HG03378 (cell line): ENCODE data around the gene ATP1B1.

ENCODE experiments used
- ATAC-seq: cut with Tn5 transposase; IDR thresholded peaks from one replicate; pipeline ENCODE4 v1.9.1; 2021; ENCODE audit warnings: mild to moderate bottlenecking, moderate library complexity; ENCODE audit not compliant: unreplicated experiment

The ATP1B1 gene

GRCh38 chr1:169106095-169106920, at the start of gene ATP1B1:
Gene ATP1B1, plus strand, starts transcription at chr1:169106690. Its CDS starts 140 bp downstream, at chr1:169106830.
- ATAC-seq, result peak; percentile 70

DNA sequence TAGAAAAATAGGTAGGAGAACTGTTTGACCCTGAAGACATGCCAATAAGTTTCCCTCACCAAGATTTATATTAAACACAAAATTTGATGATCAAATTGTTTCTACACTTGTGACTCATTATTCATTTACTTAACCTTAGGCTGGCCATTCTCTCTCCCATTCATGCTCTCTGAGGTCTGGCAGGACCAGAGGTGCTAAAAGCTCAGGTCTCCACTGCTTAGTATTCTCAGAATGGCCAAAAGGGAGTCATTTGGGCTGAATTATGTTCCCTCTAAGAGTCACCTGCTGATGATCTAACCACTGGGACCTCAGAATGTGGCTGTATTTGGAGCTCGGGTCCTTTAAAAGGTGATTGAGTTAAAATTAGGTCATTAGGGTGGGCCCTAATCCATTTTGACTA, 47.1 kb upstream of the ATP1B1 start:
- ATAC-seq, result no peak

DNA sequence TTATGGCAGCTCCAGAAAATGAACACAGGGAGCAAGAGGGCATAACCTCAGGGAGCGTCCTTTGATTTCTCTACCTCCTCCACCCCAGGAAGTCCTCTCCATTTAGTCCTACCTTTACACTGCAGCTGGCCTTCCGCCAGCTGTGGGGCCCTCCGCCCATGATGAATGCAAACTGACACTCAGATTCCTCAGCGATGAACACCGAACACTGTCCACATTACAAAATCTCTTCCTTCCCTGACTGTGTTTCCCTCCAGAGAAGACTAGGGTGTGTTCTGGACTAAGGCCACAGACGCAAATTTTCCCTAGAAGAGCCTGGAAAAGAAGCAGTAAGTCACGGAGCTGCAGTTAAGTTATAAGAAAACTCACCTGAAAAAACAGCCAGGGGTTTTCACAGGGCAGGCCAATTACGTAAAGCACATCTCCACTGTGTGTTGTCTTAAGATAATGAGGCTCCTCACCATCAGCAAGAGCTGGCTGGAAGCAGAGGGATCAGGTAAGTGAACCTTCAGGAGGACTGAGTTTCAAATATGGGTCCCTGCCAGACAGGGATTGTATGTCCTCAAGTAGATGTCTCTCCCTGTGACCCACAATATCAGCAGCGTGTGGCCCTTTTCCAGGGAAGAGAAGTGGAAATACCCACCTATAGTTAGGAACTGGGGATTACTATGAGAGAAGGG, 46.3 kb upstream of the ATP1B1 start:
- no peak for ATAC-seq

DNA sequence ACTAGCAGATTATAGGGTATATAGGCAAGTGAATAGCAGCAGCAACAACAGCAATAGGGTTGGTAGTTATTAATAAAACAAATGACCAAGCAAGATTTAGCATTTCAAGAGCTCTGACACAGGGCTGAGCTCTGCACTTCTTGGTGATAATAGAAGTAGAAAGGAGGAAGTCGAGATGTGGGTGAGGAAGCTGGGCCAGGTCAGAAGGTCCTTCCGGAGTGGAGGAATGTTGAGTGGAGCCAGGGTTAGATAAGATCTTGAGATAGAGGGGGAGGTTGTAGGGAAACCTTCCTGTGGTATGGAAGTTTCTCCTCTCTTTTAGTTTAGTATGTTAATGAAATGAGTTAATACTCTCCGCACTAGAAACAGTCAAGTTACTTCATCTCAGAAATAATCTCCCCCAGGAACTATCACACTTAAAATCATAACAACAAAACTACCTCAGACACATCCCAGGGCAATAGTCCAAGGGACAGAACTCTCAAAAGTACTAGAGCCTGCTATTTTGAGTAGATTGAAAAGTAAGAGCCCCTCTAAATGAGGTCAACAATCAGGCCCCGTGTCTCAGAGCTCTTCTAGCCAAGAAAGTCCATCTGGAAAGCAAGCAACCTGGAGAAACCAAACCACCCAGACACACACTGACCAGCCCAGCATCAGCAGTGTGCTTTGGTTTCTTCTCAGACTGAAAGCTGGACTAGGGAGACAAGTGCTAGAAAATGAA, 45.4 kb upstream of the ATP1B1 start:
- ATAC-seq, result no peak

DNA sequence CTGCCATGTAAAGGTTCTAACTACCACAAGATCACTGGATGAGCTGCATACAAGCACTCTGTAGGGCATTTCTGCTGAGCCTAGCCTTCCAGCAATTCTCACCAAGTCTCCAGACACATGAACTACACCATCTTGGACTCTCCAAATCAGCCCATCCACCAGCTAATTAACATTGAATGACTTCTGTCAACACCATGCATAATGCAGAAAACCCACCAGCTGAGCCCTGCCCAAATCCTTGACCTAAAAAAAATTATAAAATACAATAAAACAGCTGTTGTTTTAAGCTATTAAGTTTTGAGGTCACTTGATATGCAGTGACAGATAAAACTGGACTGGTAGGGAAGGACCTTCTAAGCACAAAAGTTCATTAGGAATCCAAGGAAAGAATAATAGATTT, 44.3 kb upstream of the ATP1B1 start:
- ATAC-seq, result no peak

DNA sequence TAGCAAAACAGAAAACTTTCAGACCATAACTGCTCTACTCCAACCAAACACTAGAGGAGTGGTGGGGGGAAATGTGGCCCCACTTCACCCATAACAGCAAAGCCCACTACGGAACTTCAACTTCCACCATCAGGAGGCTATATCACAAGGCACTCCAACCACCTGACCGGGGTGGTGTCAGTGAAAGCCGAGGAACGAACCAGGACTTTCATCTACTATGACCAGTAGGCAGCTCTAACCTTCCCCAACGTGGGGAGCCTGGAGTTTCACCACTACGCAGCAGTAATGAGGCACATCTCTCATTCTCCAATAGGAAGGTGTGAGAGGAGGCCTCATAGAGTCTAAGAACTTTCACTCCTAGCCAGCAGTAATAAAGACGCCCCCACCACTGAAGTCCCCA, 42.4 kb upstream of the ATP1B1 start:
- no peak for ATAC-seq

GRCh38 chr1:169070547-169070946, 35.9 kb upstream of the ATP1B1 start:
- ATAC-seq, result no peak

GRCh38 chr1:169070958-169071357, 35.5 kb upstream of the ATP1B1 start:
- no peak for ATAC-seq

DNA sequence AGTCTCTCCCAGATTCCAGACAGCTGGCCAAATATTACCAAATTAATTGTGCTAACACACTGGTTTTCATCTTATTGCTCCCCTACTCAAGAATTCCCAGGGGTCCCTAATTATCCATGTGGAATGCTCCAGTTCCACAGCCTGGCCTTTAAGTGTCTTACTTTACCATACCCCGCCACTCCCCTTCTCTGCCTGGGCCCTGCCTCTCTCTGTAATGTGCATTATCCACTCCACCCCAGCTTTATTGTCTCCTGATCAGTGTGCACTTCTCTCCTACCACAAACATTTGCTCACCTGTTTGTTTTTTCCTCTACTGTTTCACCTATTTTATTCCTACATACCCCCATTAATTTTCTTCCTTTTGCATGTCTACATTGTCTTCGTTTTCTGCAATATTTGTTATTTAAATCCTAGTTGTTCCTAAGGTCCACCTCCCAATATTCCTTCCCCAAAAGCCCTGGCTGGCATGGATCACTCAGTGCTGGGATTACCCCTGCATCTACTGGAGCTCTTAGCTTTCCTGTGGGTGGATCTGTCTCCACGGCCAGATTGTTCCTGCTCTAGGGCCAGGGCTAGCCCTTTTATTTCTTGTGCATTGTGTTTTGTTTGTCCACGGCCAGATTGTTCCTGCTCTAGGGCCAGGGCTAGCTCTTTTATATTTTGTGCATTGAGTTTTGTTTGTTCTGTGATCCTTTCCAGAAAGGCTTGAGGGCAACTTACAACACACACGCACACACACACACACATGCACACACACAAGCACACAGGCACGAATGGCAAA, 33.4 kb upstream of the ATP1B1 start:
- no peak for ATAC-seq

- no peak for ATAC-seq
Observed at GRCh38 chr1:169078163-169078883, 28.2 kb upstream of the ATP1B1 start.

- ATAC-seq, result no peak
Observed at GRCh38 chr1:169081503-169082123, 24.9 kb upstream of the ATP1B1 start.

GRCh38 chr1:169085911-169086310, 20.6 kb upstream of the ATP1B1 start:
- ATAC-seq, result no peak

DNA sequence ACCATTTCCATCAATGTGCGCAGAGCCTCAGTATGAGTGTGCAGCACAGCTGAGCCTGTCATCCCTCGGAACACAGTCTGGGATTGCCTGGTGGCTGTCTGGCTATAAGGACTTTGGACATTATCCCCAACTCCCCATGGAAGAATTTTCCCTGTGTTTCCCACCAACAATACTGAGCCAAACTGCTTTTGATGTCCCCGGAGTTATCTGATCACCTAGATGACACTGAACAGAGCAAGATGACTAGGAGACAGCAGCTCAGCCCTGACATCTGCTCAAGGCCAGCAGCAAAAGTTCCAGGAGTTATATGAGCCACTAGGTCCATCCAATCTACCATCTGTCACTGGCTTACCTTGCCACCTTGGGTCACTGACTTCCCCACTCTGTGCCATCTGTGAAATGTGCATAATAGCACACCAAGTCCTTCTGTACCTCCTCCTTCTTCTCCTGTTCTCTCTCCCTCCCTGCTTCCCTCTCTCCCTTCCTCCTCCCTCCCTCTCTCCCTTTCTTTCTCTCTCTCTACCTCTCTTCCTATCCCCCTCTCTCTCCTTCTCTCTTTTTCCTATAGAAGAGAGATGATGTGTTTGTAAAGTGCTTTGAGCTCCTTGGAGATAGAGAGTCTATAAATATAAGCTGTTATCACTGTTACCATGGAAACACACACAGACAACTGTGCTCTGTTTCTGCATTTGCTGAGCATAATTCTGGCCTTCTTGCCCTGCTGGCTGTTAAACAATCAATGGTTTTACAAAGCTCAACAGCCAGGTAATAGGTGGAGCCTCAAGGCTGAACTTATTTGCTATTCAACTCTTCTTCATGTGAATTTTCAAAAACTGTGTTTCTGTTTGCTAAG, 19.7 kb upstream of the ATP1B1 start:
- no peak for ATAC-seq

GRCh38 chr1:169087876-169088275, 18.6 kb upstream of the ATP1B1 start:
- ATAC-seq, result no peak

GRCh38 chr1:169089776-169090175, 16.7 kb upstream of the ATP1B1 start:
- no peak for ATAC-seq

DNA sequence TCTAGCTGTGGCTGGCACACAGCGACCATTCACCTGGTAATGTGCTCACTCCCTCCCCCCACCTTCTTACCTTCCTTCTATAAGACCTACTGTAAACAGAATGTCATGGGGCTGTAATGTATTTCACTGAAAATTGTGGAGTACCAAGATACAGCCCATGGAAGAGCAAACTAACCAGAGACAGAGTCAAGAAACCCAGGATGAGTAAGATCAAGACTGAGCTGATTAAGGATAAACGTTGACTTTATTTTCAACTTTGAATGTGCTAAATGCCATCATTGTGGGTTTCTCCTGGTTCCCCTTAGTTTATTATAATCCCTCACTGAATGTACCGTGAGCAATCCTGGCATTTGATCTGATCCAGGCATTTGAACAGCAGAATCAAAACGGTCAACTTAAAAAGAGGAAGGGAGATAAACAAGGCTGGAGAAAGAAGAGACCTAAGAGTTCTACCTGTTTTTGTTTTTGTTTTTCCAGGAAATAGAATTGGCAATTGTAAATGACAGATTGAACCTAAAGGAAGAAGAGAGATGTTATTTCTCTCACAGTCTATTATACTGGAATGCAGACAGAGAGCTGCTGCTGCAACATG, 16.1 kb upstream of the ATP1B1 start:
- no peak for ATAC-seq

DNA sequence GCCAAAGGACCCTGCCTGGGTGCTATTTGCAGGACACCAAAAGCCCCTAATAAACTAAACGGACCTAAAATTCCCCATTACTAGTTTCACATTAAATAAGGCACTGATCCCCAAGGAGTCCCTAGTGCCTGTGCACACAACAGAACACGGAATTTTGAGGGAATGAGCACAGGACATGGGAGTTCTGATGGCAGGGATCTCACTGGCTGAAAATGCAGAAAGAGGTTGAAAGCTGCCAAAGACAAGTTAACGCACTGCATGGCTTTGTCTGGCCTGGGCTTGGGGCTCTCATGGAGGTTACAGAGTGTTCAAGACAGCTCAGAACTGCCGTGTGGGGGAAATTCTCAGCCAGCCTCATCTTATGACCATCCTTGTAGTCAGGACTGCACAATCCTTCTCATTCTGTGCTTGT, 15.6 kb upstream of the ATP1B1 start:
- peak; percentile 33 for ATAC-seq

- peak; percentile 77 for ATAC-seq
Observed at GRCh38 chr1:169091480-169091941, 15.0 kb upstream of the ATP1B1 start.
